HepG2 (cell line): ENCODE results near the gene NBPF3. TPM values are rescaled to one million over a fixed set of nuclear protein-coding genes. Genes with fewer than 3 reads are reported as not detected.

Experiments used
- DMTF1 ChIP-seq: sonication (generic); formaldehyde crosslinking; IDR thresholded peaks from 2 replicates; pipeline ENCODE4 v1.4.0; 2020; ENCODE audit warnings: mild to moderate bottlenecking, missing genetic modification reagents
- DR1 ChIP-seq: sonication (generic); formaldehyde crosslinking; IDR thresholded peaks from 2 replicates; pipeline ENCODE4 v1.8.0; 2021; ENCODE audit warnings: mild to moderate bottlenecking, missing genetic modification reagents, inconsistent platforms
- FOXO4 ChIP-seq: sonication (generic); formaldehyde crosslinking; conservative IDR thresholded peaks from 2 replicates; pipeline ENCODE4 v1.8.1; 2023; ENCODE audit warnings: missing genetic modification reagents
- GPN1 ChIP-seq: sonication (generic); formaldehyde crosslinking; IDR thresholded peaks from 2 replicates; pipeline ENCODE4 v1.5.1; 2020; ENCODE audit warnings: missing genetic modification reagents, borderline replicate concordance
- HOXA9 ChIP-seq: sonication (generic); formaldehyde crosslinking; IDR thresholded peaks from 2 replicates; pipeline ENCODE4 v1.8.1; 2022; ENCODE audit warnings: missing genetic modification reagents, mild to moderate bottlenecking, moderate library complexity, borderline replicate concordance
- JUNB ChIP-seq: sonication (generic); formaldehyde crosslinking; IDR thresholded peaks from 2 replicates; pipeline ENCODE4 v1.8.0; 2022; ENCODE audit warnings: missing genetic modification reagents, mild to moderate bottlenecking, borderline replicate concordance
- KLF6 ChIP-seq: IDR thresholded peaks from 2 replicates; pipeline ENCODE4 v1.8.0; 2016; ENCODE audit warnings: missing biosample characterization, missing genetic modification reagents
- MYC ChIP-seq: sonication (generic); formaldehyde crosslinking; IDR thresholded peaks from 2 replicates; pipeline ENCODE4 v1.9.0; 2021; ENCODE audit warnings: missing genetic modification reagents, borderline replicate concordance
- PAX8 ChIP-seq: sonication (generic); formaldehyde crosslinking; IDR thresholded peaks from 2 replicates; pipeline ENCODE4 v1.8.0; 2022; ENCODE audit warnings: mild to moderate bottlenecking, missing genetic modification reagents, borderline replicate concordance
- PBX3 ChIP-seq: sonication (generic); formaldehyde crosslinking; IDR thresholded peaks from 2 replicates; pipeline ENCODE4 v1.8.1; 2023; ENCODE audit warnings: missing genetic modification reagents, inconsistent platforms, borderline replicate concordance
- PHB2 ChIP-seq: fragments of 450-650 bp; IDR thresholded peaks from 2 replicates; pipeline ENCODE4 v1.6.1; 2018; ENCODE audit not compliant: partially characterized antibody
- RARA ChIP-seq: IDR thresholded peaks from 2 replicates; pipeline ENCODE4 v1.6.1; 2016; ENCODE audit warnings: missing genetic modification reagents, missing compliant biosample characterization
- RXRA ChIP-seq: sonication (generic); formaldehyde crosslinking; IDR thresholded peaks from 2 replicates; pipeline ENCODE4 v1.5.1; 2020; ENCODE audit warnings: missing genetic modification reagents
- SNAPC5 ChIP-seq: sonication (generic); formaldehyde crosslinking; IDR thresholded peaks from 2 replicates; pipeline ENCODE4 v1.8.1; 2023; ENCODE audit warnings: mild to moderate bottlenecking, missing genetic modification reagents, borderline replicate concordance
- ZFP90 ChIP-seq: sonication (generic); formaldehyde crosslinking; IDR thresholded peaks from 2 replicates; pipeline ENCODE4 v1.8.0; 2022; ENCODE audit warnings: missing genetic modification reagents, mild to moderate bottlenecking, inconsistent platforms, borderline replicate concordance
- ZKSCAN5 ChIP-seq: sonication (generic); formaldehyde crosslinking; IDR thresholded peaks from 2 replicates; pipeline ENCODE4 v1.5.1; 2020; ENCODE audit warnings: mild to moderate bottlenecking, missing genetic modification reagents
- ZNF280B ChIP-seq: sonication (generic); formaldehyde crosslinking; IDR thresholded peaks from 2 replicates; pipeline ENCODE4 v1.5.0; 2020; ENCODE audit warnings: missing genetic modification reagents, mild to moderate bottlenecking, borderline replicate concordance
- ZNF282 ChIP-seq: fragments of 450-650 bp; IDR thresholded peaks from 2 replicates; pipeline ENCODE4 v1.6.1; 2018; ENCODE audit not compliant: partially characterized antibody
- ZNF333 ChIP-seq: sonication (generic); formaldehyde crosslinking; IDR thresholded peaks from 2 replicates; pipeline ENCODE4 v1.4.0; 2020; ENCODE audit warnings: mild to moderate bottlenecking, missing genetic modification reagents, borderline replicate concordance
- ZNF691 ChIP-seq: sonication (generic); formaldehyde crosslinking; IDR thresholded peaks from 2 replicates; pipeline ENCODE4 v1.4.0; 2020; ENCODE audit warnings: missing genetic modification reagents, low read depth, mild to moderate bottlenecking, borderline replicate concordance
- ZNF816 ChIP-seq: sonication (generic); formaldehyde crosslinking; IDR thresholded peaks from 2 replicates; pipeline ENCODE4 v1.8.0; 2022; ENCODE audit warnings: missing genetic modification reagents, mild to moderate bottlenecking, borderline replicate concordance
- polyA plus RNA-seq, 8 experiments: library from polyadenylated mRNA; depleted of rRNA in 3 of 8; stranded (reverse) in 7 of 8; unstranded in 1 of 8; fragments of >200 nt; fragmentation: Illumina TruSeq in 4 of 8; extraction: Trizol in 4 of 8; gene quantifications; 2 replicates each; pipeline versions ENCODE4 v1.2.1 to v1.2.3, GENCODE V29; 2011 to 2016; ENCODE audit warnings: low read depth in 4 of 8, missing spikeins in 1 of 8, mixed read lengths in 1 of 8; ENCODE audit not compliant: insufficient read depth in 1 of 8
- total RNA-seq, 5 experiments: library from RNA; depleted of rRNA; stranded (reverse); fragments of >200 nt; fragmentation: Illumina TruSeq; extraction: Trizol; gene quantifications; 2 replicates each; pipeline ENCODE4 v1.2.3, GENCODE V29; 2016; ENCODE audit warnings: low read depth in 1 of 5

The NBPF3 gene
- total and polyA plus RNA-seq, 2 of the 13 experiments (the other 11 are each of a cell fraction or from before 2014, with no cell fraction given), result 3.5 to 4.9 TPM

GRCh38 chr1:21439721-21440629, at the start of gene NBPF3 (continued):
- no peak; the same call in 1 of the 2 replicates for TF ChIP-seq ZNF691 (CRISPR knock-in tag)
- 0 out of 2 replicates have a peak, but pooled peaks have one; percentile 21 for TF ChIP-seq KLF6 (CRISPR knock-in tag)
- no peak for TF ChIP-seq FOXO4 (CRISPR knock-in tag)
- no peak for TF ChIP-seq RARA (CRISPR knock-in tag)
- peak; percentile 45; the same call in 1 of the 2 replicates for TF ChIP-seq ZFP90 (CRISPR knock-in tag)
- no peak for TF ChIP-seq PBX3 (CRISPR knock-in tag)
- TF ChIP-seq PHB2, result no peak
- TF ChIP-seq JUNB, result no peak
- TF ChIP-seq DR1 (CRISPR knock-in tag), result no peak; the same call in none of the 2 replicates
- TF ChIP-seq ZNF282, result no peak
- peak; percentile 47; the same call in 1 of the 2 replicates for TF ChIP-seq RXRA (CRISPR knock-in tag)
- peak; percentile 57; the same call in 1 of the 2 replicates for TF ChIP-seq ZNF280B (CRISPR knock-in tag)
- no peak for TF ChIP-seq ZKSCAN5
- TF ChIP-seq DMTF1 (CRISPR knock-in tag), result no peak
- no peak; the same call in 1 of the 2 replicates for TF ChIP-seq PAX8
- TF ChIP-seq GPN1 (CRISPR knock-in tag), result no peak
- no peak for TF ChIP-seq SNAPC5
- TF ChIP-seq ZNF816 (CRISPR knock-in tag), result no peak
- no peak for TF ChIP-seq HOXA9 (CRISPR knock-in tag)
- TF ChIP-seq MYC (CRISPR knock-in tag), result peak; percentile 36; the same call in 1 of the 2 replicates
- TF ChIP-seq ZNF333 (CRISPR knock-in tag), result no peak
